A549 (cell line): Measurements from ENCODE around the gene FGF18. TPM values are rescaled to one million over a fixed set of nuclear protein-coding genes. Genes with fewer than 3 reads are reported as not detected.

ENCODE experiments used
- ATAC-seq, 2 experiments: fragments of 200-7000 bp in 1 of 2; fragments of >200 bp in 1 of 2; cut with Nextera tagmentation in 1 of 2; cut with Tn5 transposase in 1 of 2; 3 replicates each; pipeline versions ENCODE4 v1.8.0 to v1.9.1; 2018 to 2020; ENCODE audit warnings: mild to moderate bottlenecking in 1 of 2, moderate library complexity in 1 of 2
- CTCF ChIA-PET: fragments of 300-600 bp; sonication (Branson Sonifier 250); formaldehyde crosslinking; extraction: SDS; loops from one replicate; lab custom pipeline; 2021; ENCODE audit warnings: antibody characterized with exemption, inconsistent platforms; lab: Yijun Ruan, JAX
- POLR2A ChIA-PET: fragments of 350-600 bp; formaldehyde crosslinking; extraction: SDS; loops from one replicate; lab custom pipeline; 2021; ENCODE audit warnings: antibody characterized with exemption, inconsistent platforms; lab: Yijun Ruan, JAX
- DNase-seq, 2 experiments: peaks; one replicate each; pipeline versions ENCODE4 v3.0.0 to v3.0.0-alpha.2; 2011 to 2016; ENCODE audit warnings: low read depth in 1 of 2, low spot score in 1 of 2
- FAIRE-seq: peaks from 2 replicates; lab custom pipeline; 2011; peaks lifted over from hg19 to GRCh38; lab: Jason Lieb, UNC
- H3K27ac ChIP-seq, 2 experiments: fragments of >200 bp; sonication (Bioruptor Twin); formaldehyde crosslinking; 3 replicates each; pipeline ENCODE4 v1.5.1; 2016 to 2017
- H3K4me1 ChIP-seq: fragments of >200 bp; sonication (Bioruptor Twin); formaldehyde crosslinking; 3 replicates; pipeline ENCODE4 v1.6.1; 2016
- H3K4me2 ChIP-seq: fragments of >200 bp; sonication (Bioruptor Twin); formaldehyde crosslinking; 3 replicates; pipeline ENCODE4 v1.6.1; 2016
- H3K4me3 ChIP-seq: fragments of >200 bp; sonication (Bioruptor Twin); formaldehyde crosslinking; 3 replicates; pipeline ENCODE4 v1.5.1; 2016
- H3K9me3 ChIP-seq: fragments of >200 bp; sonication (Bioruptor Twin); formaldehyde crosslinking; 3 replicates; pipeline ENCODE4 v1.6.1; 2016
- CBX2 ChIP-seq: fragments of 200-600 bp; sonication (generic); IDR thresholded peaks from 2 replicates; pipeline ENCODE4 v1.6.1; 2016; ENCODE audit warnings: low read depth, mild to moderate bottlenecking, borderline replicate concordance
- CEBPB ChIP-seq, 2 experiments: fragments of >200 bp in 1 of 2; sonication (Bioruptor Twin) in 1 of 2; formaldehyde crosslinking in 1 of 2; IDR thresholded peaks; 2 replicates each; pipeline ENCODE4 v1.6.1; 2012 to 2016
- ELK1 ChIP-seq: fragments of 150-350 bp; IDR thresholded peaks from 2 replicates; pipeline ENCODE4 v1.6.1; 2014; ENCODE audit warnings: low read depth, mild to moderate bottlenecking, low read length
- FOSL2 ChIP-seq, 2 experiments: fragments of 450-650 bp in 1 of 2; fragments of >200 bp in 1 of 2; sonication (Bioruptor Twin) in 1 of 2; formaldehyde crosslinking; IDR thresholded peaks; 2 replicates each; pipeline versions ENCODE4 v1.5.0 to v1.6.1; 2016 to 2020; ENCODE audit warnings: mild to moderate bottlenecking in 1 of 2, moderate library complexity in 1 of 2
- GATA3 ChIP-seq: IDR thresholded peaks from 2 replicates; pipeline ENCODE4 v1.6.1; 2012; ENCODE audit warnings: borderline replicate concordance
- HDAC2 ChIP-seq: fragments of 200-600 bp; sonication (generic); IDR thresholded peaks from 2 replicates; pipeline ENCODE4 v1.6.1; 2016
- HOXB13 ChIP-seq: fragments of 250-450 bp; sonication (Bioruptor Pico); IDR thresholded peaks from 2 replicates; pipeline ENCODE4 v1.5.0; 2020; ENCODE audit warnings: low read depth, mild to moderate bottlenecking, moderate library complexity
- HOXB5 ChIP-seq: fragments of 250-450 bp; sonication (Bioruptor Pico); IDR thresholded peaks from 2 replicates; pipeline ENCODE4 v1.5.0; 2020; ENCODE audit warnings: mild to moderate bottlenecking, moderate library complexity
- KDM5A ChIP-seq: fragments of 200-600 bp; sonication (generic); IDR thresholded peaks from 2 replicates; pipeline ENCODE4 v1.6.1; 2016; ENCODE audit warnings: antibody characterized with exemption, mild to moderate bottlenecking
- NFE2L2 ChIP-seq: fragments of 150-350 bp; conservative IDR thresholded peaks from 2 replicates; pipeline ENCODE4 v1.6.1; 2014; ENCODE audit warnings: low read length
- NR3C1 ChIP-seq: fragments of >200 bp; sonication (Bioruptor Twin); formaldehyde crosslinking; IDR thresholded peaks from 3 replicates; pipeline ENCODE4 v1.6.1; 2017
- RAD21 ChIP-seq, 2 experiments: fragments of >200 bp in 1 of 2; sonication (Bioruptor Twin) in 1 of 2; formaldehyde crosslinking in 1 of 2; IDR thresholded peaks in 1 of 2; conservative IDR thresholded peaks in 1 of 2; 2 replicates in 1 of 2; 3 replicates in 1 of 2; pipeline ENCODE4 v1.6.1; 2012 to 2018; ENCODE audit warnings: inconsistent platforms in 1 of 2
- RCOR1 ChIP-seq: fragments of 150-350 bp; IDR thresholded peaks from 2 replicates; pipeline ENCODE4 v1.6.1; 2014; ENCODE audit warnings: antibody characterized with exemption, low read length, low read depth
- REST ChIP-seq: fragments of 200-600 bp; sonication (generic); IDR thresholded peaks from 2 replicates; pipeline ENCODE4 v1.6.1; 2016; ENCODE audit warnings: antibody characterized with exemption, mild to moderate bottlenecking, moderate library complexity
- SMC3 ChIP-seq: fragments of >200 bp; sonication (Bioruptor Twin); formaldehyde crosslinking; IDR thresholded peaks from 3 replicates; pipeline ENCODE4 v1.6.1; 2018; ENCODE audit warnings: inconsistent platforms
- TFCP2L1 ChIP-seq: fragments of 250-450 bp; sonication (Bioruptor Pico); IDR thresholded peaks from 2 replicates; pipeline ENCODE4 v1.5.0; 2021; ENCODE audit warnings: mild to moderate bottlenecking
- TP53 ChIP-seq: fragments of 250-450 bp; sonication (Bioruptor Pico); IDR thresholded peaks from 2 replicates; pipeline ENCODE4 v1.5.0; 2021; ENCODE audit warnings: mild to moderate bottlenecking, moderate library complexity
- WGBS: methylation state at CpG from one replicate; pipeline ENCODE4 v1.1.6; 2017; ENCODE audit errors: missing lambda C conversion rate; 5-methylcytosine and 5-hydroxymethylcytosine counted together
- polyA plus RNA-seq, 4 experiments: library from polyadenylated mRNA; depleted of rRNA in 3 of 4; stranded (reverse); fragments of >200 nt; fragmentation: RNase III in 1 of 4; extraction: RNeasy Plus Mini Kit Qiagen cat#74134 plus additional on column Dnase treatment in 1 of 4; gene quantifications; 2 replicates in 3 of 4; 3 replicates in 1 of 4; pipeline ENCODE4 v1.2.3, GENCODE V29; 2011 to 2017

The FGF18 gene
- polyA plus RNA-seq, 2 of the 4 experiments (the other 2 are of a cell fraction), result 0.09 to 0.16 TPM

- H3K4me2 ChIP-seq, result no peak overlapping the region
- no peak for ATAC-seq
- no peaks in the 10 kb centered on the region for H3K9me3 ChIP-seq
- no peaks in the 10 kb centered on the region for H3K4me1 ChIP-seq
- WGBS, result 84% methylated on average over 4 of the region's 4 CpGs
- no peak overlapping the region for H3K4me3 ChIP-seq
- no peak overlapping the region for H3K27ac ChIP-seq
- ChIA-PET POLR2A (no interaction called here), CTCF (interaction anchor here (0.7 kb wide), 1 partner anchor 164 kb away, joined by 3 read pairs; no protein-coding TSS in a partner anchor)
- TF ChIP-seq KDM5A, result no peak
- TF ChIP-seq SMC3, result no peak
- TF ChIP-seq REST, result no peak
- no peak for TF ChIP-seq CBX2
- no peak for TF ChIP-seq HOXB13 (CRISPR knock-in tag)
- no peak for DNase-seq
- no peak for FAIRE-seq
These were observed 6.8 kb downstream of the FGF18 start for GRCh38 chr5:171426266-171426665.

GRCh38 chr5:171426680-171427079 is 7.2 kb downstream of the FGF18 start:
- CTCF ChIA-PET, result interaction anchor here (0.7 to 4.1 kb wide), 2 partner anchors 8 to 482 kb away, joined by 4 to 19 read pairs; partner anchors contain the start of gene FGF18
- Histone ChIP-seq H3K4me1 (no peaks in the 10 kb centered on the region), H3K4me3 (no peak overlapping the region), H3K27ac (no peak overlapping the region), H3K9me3 (no peaks in the 10 kb centered on the region), H3K4me2 (no peak overlapping the region)
- TF ChIP-seq RAD21 (conservative IDR thresholded peaks at IDR 0.05 in 1 of 2, IDR thresholded peaks at IDR 0.05 in 1 of 2) (no peak), NFE2L2 (no peak), HOXB5 (CRISPR knock-in tag) (no peak), NR3C1 (no peak), REST (no peak), TP53 (CRISPR knock-in tag) (no peak), RCOR1 (no peak), TFCP2L1 (CRISPR knock-in tag) (no peak), GATA3 (no peak), HDAC2 (no peak), FOSL2 (IDR thresholded peaks at IDR 0.05) (no peak), FOSL2 (CRISPR knock-in tag; IDR thresholded peaks at IDR 0.05) (no peak), CEBPB (IDR thresholded peaks at IDR 0.05) (no peak), ELK1 (no peak)
- POLR2A ChIA-PET, result no interaction called here
- 88% methylated on average over 9 of the region's 9 CpGs for WGBS
- FAIRE-seq, result no peak
- no peak for DNase-seq
- ATAC-seq, result no peak
